HAP-1 (cell line): ENCODE data around the gene CSNK1G1.
A peak's percentile ranks its signal among the peaks of the same experiment; 100 is the strongest.
"Not testable (repeated sequence)": the region's sequence is repeated elsewhere in the genome, so short reads cannot be mapped to it uniquely, and the experiment has no call there.

ENCODE experiments used
- DNase-seq, 2 experiments: peaks; one replicate each; pipeline ENCODE4 v3.0.0-alpha.2; 2016 to 2020; ENCODE audit warnings: low spot score in 2 of 2
- H3K27me3 ChIP-seq: fragments of 250-450 bp; sonication (Bioruptor Pico); 2 replicates; pipeline ENCODE4 v1.5.1; 2020; ENCODE audit warnings: low read depth, mild to moderate bottlenecking, moderate library complexity
- H3K36me3 ChIP-seq: fragments of 250-450 bp; sonication (Bioruptor Pico); replicated peaks from 2 replicates; pipeline ENCODE4 v1.5.1; 2020; ENCODE audit warnings: mild to moderate bottlenecking
- H3K4me1 ChIP-seq: fragments of 250-450 bp; sonication (Bioruptor Pico); 2 replicates; pipeline ENCODE4 v1.5.1; 2020; ENCODE audit warnings: mild to moderate bottlenecking
- H3K4me3 ChIP-seq: fragments of 250-450 bp; sonication (Bioruptor Pico); 2 replicates; pipeline ENCODE4 v1.5.1; 2020; ENCODE audit warnings: mild to moderate bottlenecking, moderate library complexity
- H3K9me3 ChIP-seq: fragments of 250-450 bp; sonication (Bioruptor Pico); 2 replicates; pipeline ENCODE4 v1.5.1; 2020; ENCODE audit warnings: mild to moderate bottlenecking, moderate library complexity
- in situ Hi-C: fragments of 300-500 bp; cut with MboI; formaldehyde crosslinking; loops from 3 replicates; pipeline ENCODE4 v1.14.3; 2020; ENCODE audit warnings: low sequenced_read_pairs, inconsistent platforms, mixed read lengths

Gene CSNK1G1

DNA sequence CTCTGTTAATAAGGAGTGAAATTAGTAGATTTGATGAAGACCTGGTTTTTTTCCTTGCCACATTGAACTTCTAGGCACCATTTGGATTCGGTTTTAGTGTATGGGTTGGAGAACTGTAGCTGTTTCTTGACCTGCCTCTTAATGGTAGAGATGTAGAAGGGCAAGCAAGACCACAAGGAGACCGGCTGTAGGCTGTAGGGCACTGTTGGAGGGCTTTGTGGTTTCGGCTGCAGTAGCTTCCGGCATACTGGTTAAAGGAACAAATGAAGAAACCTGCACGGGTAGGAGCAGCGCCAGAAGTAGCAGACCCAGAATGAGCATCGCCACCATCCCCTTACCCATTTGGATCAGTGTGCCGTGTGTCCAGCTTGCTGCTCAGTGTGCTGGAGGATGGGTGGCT lies 17.4 kb upstream of the CSNK1G1 start:
- Histone ChIP-seq H3K4me1 (peaks cover 2% of the 10 kb centered on the region; the same call in 1 of the 2 replicates), H3K27me3 (no peaks in the 10 kb centered on the region), H3K9me3 (no peaks in the 10 kb centered on the region), H3K36me3 (peaks cover 78% of the 10 kb centered on the region), H3K4me3 (no peak overlapping the region)
- DNase-seq: no peak
- in situ Hi-C loops: no loop called here

DNA sequence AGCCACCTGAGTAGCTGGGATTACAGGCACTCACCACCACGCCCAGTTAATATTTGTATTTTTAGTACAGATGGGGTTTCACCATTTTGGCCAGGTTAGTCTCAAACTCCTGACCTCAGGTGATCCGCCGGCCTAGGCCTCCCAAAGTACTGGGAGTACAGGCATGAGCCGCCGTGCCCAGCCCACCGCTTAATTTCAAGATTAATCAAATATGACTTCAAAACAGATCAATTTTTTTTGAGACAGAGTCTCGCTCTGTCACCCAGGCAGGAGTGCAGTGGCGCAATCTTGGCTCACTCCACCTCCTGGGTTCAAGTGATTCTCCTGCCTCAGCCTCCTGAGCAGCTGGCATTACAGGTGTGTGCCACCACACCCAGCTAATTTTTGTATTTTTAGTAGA lies 15.4 kb upstream of the CSNK1G1 start:
- in situ Hi-C loops, DNase-seq, H3K4me1 ChIP-seq, H3K27me3 ChIP-seq, H3K9me3 ChIP-seq, H3K4me3 ChIP-seq: not testable (repeated sequence)
- peaks cover 76% of the 10 kb centered on the region for H3K36me3 ChIP-seq

GRCh38 chr15:64369078-64369607 lies 13.2 kb upstream of the CSNK1G1 start:
- Histone ChIP-seq H3K36me3 (peaks cover 70% of the 10 kb centered on the region), H3K9me3 (no peaks in the 10 kb centered on the region), H3K27me3 (no peaks in the 10 kb centered on the region), H3K4me1 (no peaks in the 10 kb centered on the region), H3K4me3 (no peak overlapping the region)
- DNase-seq: no peak
- in situ Hi-C loops: no loop called here

DNA sequence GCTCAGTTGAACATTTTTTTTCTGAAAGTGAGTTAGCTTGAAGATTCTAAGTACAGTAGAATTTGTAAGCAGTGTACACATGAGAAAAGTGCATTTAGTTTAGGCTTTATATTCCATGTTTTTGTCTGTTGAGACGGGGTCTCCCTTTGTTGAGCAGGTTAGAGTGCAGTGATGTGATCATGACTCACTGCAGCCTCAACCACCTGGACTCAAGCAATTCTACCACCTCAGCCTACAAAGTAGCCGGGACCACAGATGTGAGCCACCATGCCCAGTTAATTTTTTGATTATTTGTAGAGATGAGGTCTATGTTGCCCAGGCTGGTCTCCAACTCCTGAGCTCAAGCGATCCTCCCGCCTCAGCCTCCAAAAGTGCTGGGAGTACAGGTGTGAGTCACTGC lies 5.3 kb upstream of the CSNK1G1 start:
- DNase-seq: no peak
- in situ Hi-C loops: loop anchor here (5.0 kb wide), 1 partner anchor 154 kb away; no protein-coding TSS in a partner anchor
- H3K4me3 ChIP-seq: no peak overlapping the region
- H3K4me1 ChIP-seq: peaks cover 7% of the 10 kb centered on the region
- peaks cover 54% of the 10 kb centered on the region for H3K36me3 ChIP-seq
- H3K27me3 ChIP-seq: no peaks in the 10 kb centered on the region
- no peaks in the 10 kb centered on the region for H3K9me3 ChIP-seq

DNA sequence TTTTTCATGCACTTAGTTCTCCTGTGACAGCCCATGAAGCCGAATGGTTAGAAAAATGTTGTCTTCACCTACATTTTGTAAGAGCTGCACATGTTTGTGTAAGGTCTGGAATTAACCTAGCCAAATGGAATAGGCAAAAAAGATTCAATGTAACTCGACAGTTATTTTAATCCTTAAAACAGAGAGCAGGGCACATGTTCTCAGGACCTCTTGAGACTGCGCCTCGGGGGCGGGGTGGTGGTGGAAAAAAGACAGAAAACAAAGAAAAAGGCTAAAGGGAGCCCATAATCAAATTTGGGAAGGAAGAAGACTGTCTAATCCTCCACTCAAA lies 702 bp upstream of the CSNK1G1 start:
- Histone ChIP-seq H3K27me3 (no peaks in the 10 kb centered on the region), H3K36me3 (peaks cover 16% of the 10 kb centered on the region), H3K4me1 (peaks cover 14% of the 10 kb centered on the region), H3K4me3 (peak overlapping the region; percentile 73), H3K9me3 (no peaks in the 10 kb centered on the region)
- in situ Hi-C loops: no loop called here
- peak in 1 of 2 experiments; percentile 47 for DNase-seq

GRCh38 chr15:64355348-64355943 lies 527 bp downstream of the CSNK1G1 start:
- H3K27me3 ChIP-seq: no peaks in the 10 kb centered on the region
- peak overlapping the region; percentile 73 for H3K4me3 ChIP-seq
- peak; percentile 28 to 61 for DNase-seq
- in situ Hi-C loops: no loop called here
- H3K36me3 ChIP-seq: peaks cover 7% of the 10 kb centered on the region
- H3K4me1 ChIP-seq: peaks cover 14% of the 10 kb centered on the region
- no peaks in the 10 kb centered on the region for H3K9me3 ChIP-seq

GRCh38 chr15:64354688-64355344 lies 1.2 kb downstream of the CSNK1G1 start:
- H3K4me1 ChIP-seq: peaks cover 14% of the 10 kb centered on the region
- in situ Hi-C loops: no loop called here
- H3K9me3 ChIP-seq: no peaks in the 10 kb centered on the region
- peak in 1 of 2 experiments; percentile 85 for DNase-seq
- H3K36me3 ChIP-seq: peaks cover 4% of the 10 kb centered on the region
- H3K27me3 ChIP-seq: no peaks in the 10 kb centered on the region
- peak overlapping the region; percentile 73 for H3K4me3 ChIP-seq

GRCh38 chr15:64351265-64351664 lies 4.7 kb downstream of the CSNK1G1 start:
- H3K4me1 ChIP-seq: peaks cover 8% of the 10 kb centered on the region
- H3K4me3 ChIP-seq: no peak overlapping the region
- no peaks in the 10 kb centered on the region for H3K36me3 ChIP-seq
- H3K27me3 ChIP-seq: no peaks in the 10 kb centered on the region
- H3K9me3 ChIP-seq: no peaks in the 10 kb centered on the region
- in situ Hi-C loops: no loop called here
- DNase-seq: no peak

DNA sequence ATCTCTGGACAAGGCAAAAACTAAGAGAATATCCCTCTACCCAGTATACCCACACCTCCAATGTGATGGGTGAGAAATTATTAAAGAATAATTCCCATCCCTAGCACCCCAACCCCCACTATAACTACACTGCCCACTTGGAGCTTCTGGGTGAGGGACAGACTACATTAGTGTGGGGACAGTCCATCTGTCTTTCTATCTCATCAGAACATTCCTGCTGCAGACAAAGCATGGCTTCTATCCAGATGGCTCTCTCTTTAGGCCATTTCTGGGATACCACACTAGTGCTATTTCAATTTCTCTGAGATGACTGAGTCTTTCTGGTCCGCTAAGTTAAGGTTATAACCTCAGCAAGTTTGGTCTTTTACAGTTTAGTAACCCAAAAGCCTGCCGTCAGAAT lies 6.6 kb downstream of the CSNK1G1 start:
- in situ Hi-C loops: no loop called here
- H3K4me1 ChIP-seq: peaks cover 2% of the 10 kb centered on the region
- H3K27me3 ChIP-seq: no peaks in the 10 kb centered on the region
- no peaks in the 10 kb centered on the region for H3K36me3 ChIP-seq
- no peak overlapping the region for H3K4me3 ChIP-seq
- H3K9me3 ChIP-seq: no peaks in the 10 kb centered on the region
- DNase-seq: no peak

GRCh38 chr15:64348455-64348854 lies 7.5 kb downstream of the CSNK1G1 start:
- in situ Hi-C loops: no loop called here
- Histone ChIP-seq H3K9me3 (no peaks in the 10 kb centered on the region), H3K4me1 (no peaks in the 10 kb centered on the region; the same call in 1 of the 2 replicates), H3K36me3 (no peaks in the 10 kb centered on the region), H3K27me3 (no peaks in the 10 kb centered on the region), H3K4me3 (no peak overlapping the region)
- DNase-seq: no peak

- DNase-seq, H3K9me3 ChIP-seq, H3K36me3 ChIP-seq, H3K4me1 ChIP-seq, in situ Hi-C loops, H3K27me3 ChIP-seq, H3K4me3 ChIP-seq: not testable (repeated sequence)
Measured at GRCh38 chr15:64346242-64346641, 9.7 kb downstream of the CSNK1G1 start.

- H3K4me1 ChIP-seq: no peaks in the 10 kb centered on the region; the same call in 1 of the 2 replicates
- H3K27me3 ChIP-seq: no peaks in the 10 kb centered on the region
- no peaks in the 10 kb centered on the region for H3K9me3 ChIP-seq
- DNase-seq: no peak
- H3K4me3 ChIP-seq: no peak overlapping the region
- in situ Hi-C loops: no loop called here
- peaks cover 8% of the 10 kb centered on the region; the same call in 1 of the 2 replicates for H3K36me3 ChIP-seq
Measured at GRCh38 chr15:64344651-64345294, 11.2 kb downstream of the CSNK1G1 start.

DNA sequence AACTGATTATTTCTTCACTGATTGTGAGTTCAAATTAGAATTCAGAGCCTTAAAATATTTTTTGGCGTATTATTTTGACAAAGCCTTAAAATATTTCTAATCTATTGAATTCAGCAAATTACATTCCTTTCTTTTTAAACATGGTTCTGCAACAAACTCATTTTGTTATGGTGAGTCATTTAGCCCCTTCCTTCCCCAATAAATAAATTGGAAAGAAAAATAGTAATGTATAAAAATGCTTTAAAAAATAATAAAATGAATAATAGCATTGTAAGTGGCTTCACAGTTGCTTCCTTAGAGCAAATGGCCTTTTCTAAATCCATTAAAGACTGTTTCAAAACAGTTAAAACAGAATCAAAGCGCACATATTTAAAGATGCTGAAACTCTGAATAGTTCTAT lies 12.1 kb downstream of the CSNK1G1 start:
- no peak overlapping the region for H3K4me3 ChIP-seq
- DNase-seq: no peak
- peaks cover 8% of the 10 kb centered on the region; the same call in 1 of the 2 replicates for H3K36me3 ChIP-seq
- H3K9me3 ChIP-seq: no peaks in the 10 kb centered on the region
- H3K4me1 ChIP-seq: no peaks in the 10 kb centered on the region; the same call in 1 of the 2 replicates
- no peaks in the 10 kb centered on the region for H3K27me3 ChIP-seq
- in situ Hi-C loops: no loop called here

GRCh38 chr15:64343222-64343621 lies 12.8 kb downstream of the CSNK1G1 start:
- no peaks in the 10 kb centered on the region for H3K27me3 ChIP-seq
- no peaks in the 10 kb centered on the region; the same call in 1 of the 2 replicates for H3K4me1 ChIP-seq
- no peak for DNase-seq
- no peaks in the 10 kb centered on the region for H3K9me3 ChIP-seq
- in situ Hi-C loops: no loop called here
- peaks cover 8% of the 10 kb centered on the region; the same call in 1 of the 2 replicates for H3K36me3 ChIP-seq
- no peak overlapping the region for H3K4me3 ChIP-seq
